WI38 (cell line): ENCODE results near the gene CNGA2.

Experiments
- H3K4me3 ChIP-seq: 2 replicates; pipeline ENCODE4 v1.5.1; 2011; ENCODE audit warnings: low read depth, mild to moderate bottlenecking, control low read depth, low read length
- CTCF ChIP-seq: IDR thresholded peaks from 2 replicates; pipeline ENCODE4 v1.5.1; 2012; ENCODE audit warnings: low read depth, mild to moderate bottlenecking, control low read depth, low read length

Gene CNGA2

GRCh38 chrX:151712253-151712652, 22.3 kb upstream of the CNGA2 start:
- no peak for TF ChIP-seq CTCF

GRCh38 chrX:151713849-151714248, 20.7 kb upstream of the CNGA2 start:
- peak; percentile 12; the same call in 1 of the 2 replicates for TF ChIP-seq CTCF
- H3K4me3 ChIP-seq: no peak overlapping the region

More at GRCh38 chrX:151712253-151712652, 22.3 kb upstream of the CNGA2 start:
- no peak overlapping the region for H3K4me3 ChIP-seq

GRCh38 chrX:151714362-151714761, 20.2 kb upstream of the CNGA2 start:
- H3K4me3 ChIP-seq: no peak overlapping the region

GRCh38 chrX:151715752-151716151, 18.8 kb upstream of the CNGA2 start, which contains the start of gene FATE1:
Gene FATE1 (plus strand): TSS chrX:151716035. CDS start chrX:151716120, 85 bp downstream.
- H3K4me3 ChIP-seq: no peak within 1 kb of the TSS
- no peak for TF ChIP-seq CTCF

More at GRCh38 chrX:151714362-151714761, 20.2 kb upstream of the CNGA2 start:
- no peak for TF ChIP-seq CTCF

- no peak for TF ChIP-seq CTCF
- no peak overlapping the region for H3K4me3 ChIP-seq
Observed at GRCh38 chrX:151722241-151722846, 12.2 kb upstream of the CNGA2 start.

GRCh38 chrX:151723156-151723760, 11.3 kb upstream of the CNGA2 start:
- no peak for TF ChIP-seq CTCF
- H3K4me3 ChIP-seq: no peak overlapping the region

GRCh38 chrX:151724563-151725337, 9.8 kb upstream of the CNGA2 start:
- no peak for TF ChIP-seq CTCF
- no peak overlapping the region for H3K4me3 ChIP-seq
